Hepatocyte (in vitro differentiated cells): Measurements from ENCODE around the gene CDKL5. TPM values are rescaled to one million over a fixed set of nuclear protein-coding genes. Genes with fewer than 3 reads are reported as not detected.

Source experiments
- DNase-seq: peaks from one replicate; pipeline ENCODE4 v3.0.0-alpha.2; 2016; ENCODE audit warnings: low spot score
- H2AFZ ChIP-seq: fragments of 200-600 bp; sonication (generic); 2 replicates; pipeline ENCODE4 v1.6.0; 2016; ENCODE audit warnings: antibody characterized with exemption, mild to moderate bottlenecking
- H3K27ac ChIP-seq: fragments of 200-600 bp; sonication (generic); 2 replicates; pipeline ENCODE4 v1.5.1; 2016; ENCODE audit warnings: mild to moderate bottlenecking
- H3K27me3 ChIP-seq: fragments of 200-600 bp; sonication (generic); 2 replicates; pipeline ENCODE4 v1.6.1; 2016
- H3K36me3 ChIP-seq: fragments of 200-600 bp; sonication (generic); replicated peaks from 2 replicates; pipeline ENCODE4 v1.5.1; 2016; ENCODE audit warnings: low read depth; ENCODE audit not compliant: insufficient read depth
- H3K4me1 ChIP-seq: fragments of 200-600 bp; sonication (generic); 2 replicates; pipeline ENCODE4 v1.5.1; 2016; ENCODE audit warnings: mild to moderate bottlenecking, moderate library complexity; ENCODE audit not compliant: insufficient read depth
- H3K4me2 ChIP-seq: fragments of 200-600 bp; sonication (generic); 2 replicates; pipeline ENCODE4 v1.6.0; 2016
- H3K4me3 ChIP-seq: fragments of 200-600 bp; sonication (generic); 2 replicates; pipeline ENCODE4 v1.5.1; 2016; ENCODE audit warnings: mild to moderate bottlenecking
- H3K79me2 ChIP-seq: fragments of 200-600 bp; sonication (generic); 2 replicates; pipeline ENCODE4 v1.6.0; 2017; ENCODE audit warnings: mild to moderate bottlenecking
- H3K9me2 ChIP-seq: fragments of 200-600 bp; sonication (generic); replicated peaks from 2 replicates; pipeline ENCODE4 v1.6.0; 2017; ENCODE audit warnings: mild to moderate bottlenecking; ENCODE audit not compliant: insufficient read depth
- H3K9me3 ChIP-seq: fragments of 200-600 bp; sonication (generic); 2 replicates; pipeline ENCODE4 v1.5.1; 2016; ENCODE audit warnings: low read depth, mild to moderate bottlenecking
- H4K20me1 ChIP-seq: fragments of 200-600 bp; sonication (generic); 2 replicates; pipeline ENCODE4 v1.6.0; 2016; ENCODE audit warnings: mild to moderate bottlenecking; ENCODE audit not compliant: insufficient read depth, poor library complexity, severe bottlenecking
- EZH2 ChIP-seq: fragments of 200-600 bp; sonication (generic); IDR thresholded peaks from 2 replicates; pipeline ENCODE4 v1.6.1; 2016; ENCODE audit warnings: antibody characterized with exemption, mild to moderate bottlenecking, borderline replicate concordance
- EZH2phosphoT487 ChIP-seq: fragments of 200-600 bp; sonication (generic); IDR thresholded peaks from one replicate; pipeline ENCODE4 v1.6.1; 2018; ENCODE audit warnings: antibody characterized with exemption, mild to moderate bottlenecking, low read depth, moderate library complexity; ENCODE audit not compliant: unreplicated experiment, severe bottlenecking
- WGBS: methylation state at CpG from one replicate; pipeline ENCODE4 v1.1.6; 2016; ENCODE audit warnings: low lambda C conversion rate; ENCODE audit errors: missing lambda C conversion rate; 5-methylcytosine and 5-hydroxymethylcytosine counted together
- polyA plus RNA-seq: library from polyadenylated mRNA; unstranded; fragments of >200 nt; fragmentation: Nextera tagmentation; extraction: Ambion mirVana; gene quantifications from 2 replicates; pipeline ENCODE4 v1.2.1, GENCODE V29; 2016
- total RNA-seq: library from RNA; depleted of rRNA; stranded (reverse); fragments of >200 nt; gene quantifications from 2 replicates; pipeline ENCODE4 v1.2.3, GENCODE V29; 2014
- TF ChIP-seq, protein P1 (sequence below): fragments of 200-600 bp; sonication (generic); IDR thresholded peaks from 2 replicates; pipeline ENCODE4 v1.5.1; 2016; ENCODE audit warnings: antibody characterized with exemption, mild to moderate bottlenecking; ENCODE audit not compliant: poor library complexity

Gene CDKL5
- total and polyA plus RNA-seq, 2 experiments from 2014 or later = 6.5 to 17.7 TPM

DNA sequence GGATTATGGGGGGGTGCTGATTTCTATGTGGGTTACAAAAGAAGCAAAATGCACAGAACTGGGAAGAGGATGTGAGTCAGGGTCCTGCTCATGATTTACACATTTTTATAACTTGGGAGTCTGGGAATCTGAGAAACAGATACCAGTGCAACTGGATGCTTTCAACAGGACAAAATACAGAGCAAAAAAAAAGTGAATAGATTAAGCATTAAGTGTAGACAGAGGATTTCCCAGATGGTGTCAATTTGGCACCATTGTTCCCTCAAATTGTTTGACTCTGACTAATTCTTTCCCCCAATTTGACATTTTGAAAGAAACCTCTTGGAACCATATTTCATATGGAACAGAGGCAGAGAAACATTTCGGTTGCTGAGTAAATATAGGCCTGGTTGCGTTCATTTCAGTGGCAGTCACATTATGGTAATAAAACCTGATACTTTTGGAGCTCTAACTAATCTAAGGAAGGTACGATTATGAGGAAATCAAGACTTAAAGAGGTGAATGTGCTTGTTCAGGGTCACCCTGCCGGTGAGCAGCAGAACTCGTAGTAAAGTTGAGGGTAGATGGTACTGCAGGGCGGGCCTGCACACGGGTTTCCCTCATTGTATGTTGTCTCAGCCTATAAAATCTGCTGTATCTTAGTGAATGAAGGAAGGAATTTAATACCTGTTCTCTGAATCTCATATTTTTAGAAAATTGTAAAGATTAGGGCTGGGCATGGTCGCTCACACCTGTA lies 18.7 kb upstream of the CDKL5 start:
- no peaks in the 10 kb centered on the region for H3K4me1 ChIP-seq
- no peak for DNase-seq
- H3K36me3 ChIP-seq = no peaks in the 10 kb centered on the region
- no peak overlapping the region for H3K4me2 ChIP-seq
- H3K4me3 ChIP-seq = no peak overlapping the region
- H3K27me3 ChIP-seq = no peaks in the 10 kb centered on the region
- H3K79me2 ChIP-seq = no peaks in the 10 kb centered on the region
- H2AFZ ChIP-seq = no peak overlapping the region
- H3K9me3 ChIP-seq = no peaks in the 10 kb centered on the region
- TF ChIP-seq, protein P1, sequence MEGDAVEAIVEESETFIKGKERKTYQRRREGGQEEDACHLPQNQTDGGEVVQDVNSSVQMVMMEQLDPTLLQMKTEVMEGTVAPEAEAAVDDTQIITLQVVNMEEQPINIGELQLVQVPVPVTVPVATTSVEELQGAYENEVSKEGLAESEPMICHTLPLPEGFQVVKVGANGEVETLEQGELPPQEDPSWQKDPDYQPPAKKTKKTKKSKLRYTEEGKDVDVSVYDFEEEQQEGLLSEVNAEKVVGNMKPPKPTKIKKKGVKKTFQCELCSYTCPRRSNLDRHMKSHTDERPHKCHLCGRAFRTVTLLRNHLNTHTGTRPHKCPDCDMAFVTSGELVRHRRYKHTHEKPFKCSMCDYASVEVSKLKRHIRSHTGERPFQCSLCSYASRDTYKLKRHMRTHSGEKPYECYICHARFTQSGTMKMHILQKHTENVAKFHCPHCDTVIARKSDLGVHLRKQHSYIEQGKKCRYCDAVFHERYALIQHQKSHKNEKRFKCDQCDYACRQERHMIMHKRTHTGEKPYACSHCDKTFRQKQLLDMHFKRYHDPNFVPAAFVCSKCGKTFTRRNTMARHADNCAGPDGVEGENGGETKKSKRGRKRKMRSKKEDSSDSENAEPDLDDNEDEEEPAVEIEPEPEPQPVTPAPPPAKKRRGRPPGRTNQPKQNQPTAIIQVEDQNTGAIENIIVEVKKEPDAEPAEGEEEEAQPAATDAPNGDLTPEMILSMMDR = no peak
- no peak for TF ChIP-seq EZH2phosphoT487
- no peak for TF ChIP-seq EZH2
- no peaks in the 10 kb centered on the region for H3K9me2 ChIP-seq
- no peak overlapping the region for H3K27ac ChIP-seq
- 67% methylated on average over 8 of the region's 8 CpGs for WGBS
- no peaks in the 10 kb centered on the region for H4K20me1 ChIP-seq

DNA sequence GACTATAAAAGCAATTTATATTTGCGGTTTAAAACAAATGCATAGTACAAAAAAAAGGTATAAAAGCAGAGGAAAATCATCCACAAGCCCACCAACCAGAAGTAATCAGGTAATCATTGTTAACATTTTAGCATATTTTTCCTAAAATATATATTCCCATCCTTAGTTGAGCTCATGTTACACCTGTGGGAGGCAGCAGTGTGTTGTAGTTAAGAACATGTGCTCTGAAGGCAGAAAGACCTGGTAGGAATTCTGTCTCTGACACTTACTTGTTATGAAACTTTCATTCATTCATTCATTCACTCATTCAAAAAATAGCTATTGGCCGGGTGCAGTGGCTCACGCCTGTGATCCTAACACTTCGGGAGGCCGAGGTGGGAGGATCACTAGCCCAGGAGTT lies 15.4 kb upstream of the CDKL5 start:
- Histone ChIP-seq H3K79me2 (no peaks in the 10 kb centered on the region), H3K4me2 (no peak overlapping the region), H3K27me3 (no peaks in the 10 kb centered on the region), H3K4me1 (no peaks in the 10 kb centered on the region), H4K20me1 (no peaks in the 10 kb centered on the region), H3K36me3 (no peaks in the 10 kb centered on the region), H3K4me3 (no peak overlapping the region), H3K27ac (no peak overlapping the region), H3K9me3 (no peaks in the 10 kb centered on the region), H2AFZ (no peak overlapping the region), H3K9me2 (no peaks in the 10 kb centered on the region)
- whole genome bisulfite sequencing = 80% methylated on average over 5 of the region's 5 CpGs
- DNase-seq = peak; percentile 54
- no peak for TF ChIP-seq EZH2phosphoT487
- TF ChIP-seq, protein P1 = peak; percentile 54

GRCh38 chrX:18415386-18415785 lies 10.0 kb upstream of the CDKL5 start:
- no peak for DNase-seq
- no peaks in the 10 kb centered on the region for H3K4me1 ChIP-seq
- H3K27ac ChIP-seq = no peak overlapping the region
- no peaks in the 10 kb centered on the region for H3K79me2 ChIP-seq
- no peaks in the 10 kb centered on the region for H3K36me3 ChIP-seq
- no peaks in the 10 kb centered on the region for H4K20me1 ChIP-seq
- no peak overlapping the region for H2AFZ ChIP-seq
- TF ChIP-seq, protein P1 = no peak
- no peak for TF ChIP-seq EZH2
- TF ChIP-seq EZH2phosphoT487 = no peak
- no peaks in the 10 kb centered on the region for H3K27me3 ChIP-seq
- H3K4me2 ChIP-seq = no peak overlapping the region
- H3K4me3 ChIP-seq = no peak overlapping the region
- H3K9me3 ChIP-seq = no peaks in the 10 kb centered on the region
- H3K9me2 ChIP-seq = no peaks in the 10 kb centered on the region
